Smooth muscle cell (in vitro differentiated cells): ENCODE results near the gene SEMA6B. TPM values are rescaled to one million over a fixed set of nuclear protein-coding genes. Genes with fewer than 3 reads are reported as not detected.

Experiments used
- DNase-seq: peaks from one replicate; lab custom pipeline; 2025; ENCODE audit not compliant: unreplicated experiment; lab: John Stamatoyannopoulos, UW
- H2AFZ ChIP-seq: fragments of 200-600 bp; sonication (generic); 2 replicates; pipeline ENCODE4 v1.6.0; 2016; ENCODE audit warnings: antibody characterized with exemption, low read depth, mild to moderate bottlenecking
- H3F3A ChIP-seq: fragments of 200-600 bp; sonication (generic); 2 replicates; pipeline ENCODE4 v1.6.0; 2017; ENCODE audit warnings: antibody characterized with exemption, low read depth
- H3K27ac ChIP-seq: fragments of 200-600 bp; sonication (generic); 2 replicates; pipeline ENCODE4 v1.5.1; 2016; ENCODE audit warnings: low read depth, mild to moderate bottlenecking
- H3K27me3 ChIP-seq: fragments of 200-600 bp; sonication (generic); 2 replicates; pipeline ENCODE4 v1.6.1; 2016; ENCODE audit warnings: low read depth, mild to moderate bottlenecking
- H3K36me3 ChIP-seq: fragments of 200-600 bp; sonication (generic); 2 replicates; pipeline ENCODE4 v1.5.1; 2016; ENCODE audit warnings: low read depth
- H3K4me1 ChIP-seq: fragments of 200-600 bp; sonication (generic); 2 replicates; pipeline ENCODE4 v1.5.1; 2016; ENCODE audit warnings: low read depth
- H3K4me2 ChIP-seq: fragments of 200-600 bp; sonication (generic); 2 replicates; pipeline ENCODE4 v1.6.0; 2016; ENCODE audit warnings: mild to moderate bottlenecking
- H3K4me3 ChIP-seq: fragments of 200-600 bp; sonication (generic); 2 replicates; pipeline ENCODE4 v1.5.1; 2016; ENCODE audit warnings: mild to moderate bottlenecking
- H3K79me2 ChIP-seq: fragments of 200-600 bp; sonication (generic); 2 replicates; pipeline ENCODE4 v1.6.0; 2016; ENCODE audit warnings: low read depth, mild to moderate bottlenecking
- H3K9ac ChIP-seq: fragments of 200-600 bp; sonication (generic); 2 replicates; pipeline ENCODE4 v1.6.0; 2016; ENCODE audit warnings: low read depth
- H3K9me3 ChIP-seq: fragments of 200-600 bp; sonication (generic); replicated peaks from 2 replicates; pipeline ENCODE4 v1.5.1; 2016; ENCODE audit warnings: low read depth
- H4K20me1 ChIP-seq: fragments of 200-600 bp; sonication (generic); 2 replicates; pipeline ENCODE4 v1.6.0; 2016; ENCODE audit warnings: low read depth
- CTCF ChIP-seq: fragments of 200-600 bp; sonication (generic); IDR thresholded peaks from 2 replicates; pipeline ENCODE4 v1.5.1; 2017; ENCODE audit warnings: borderline replicate concordance, mild to moderate bottlenecking, antibody characterized with exemption; ENCODE audit not compliant: insufficient read depth, poor library complexity, severe bottlenecking
- WGBS: methylation state at CpG from one replicate; pipeline ENCODE4 v1.1.7; 2016; ENCODE audit warnings: low lambda C conversion rate; 5-methylcytosine and 5-hydroxymethylcytosine counted together
- polyA plus RNA-seq: library from polyadenylated mRNA; unstranded; fragments of >200 nt; fragmentation: Nextera tagmentation; extraction: Ambion mirVana; gene quantifications from 2 replicates; pipeline ENCODE4 v1.2.1, GENCODE V29; 2016
- total RNA-seq: library from RNA; depleted of rRNA; stranded (reverse); fragments of >200 nt; gene quantifications from 2 replicates; pipeline ENCODE4 v1.2.3, GENCODE V29; 2014

The SEMA6B gene
- total and polyA plus RNA-seq, 2 experiments from 2014 or later: 0.63 to 1.9 TPM

DNA sequence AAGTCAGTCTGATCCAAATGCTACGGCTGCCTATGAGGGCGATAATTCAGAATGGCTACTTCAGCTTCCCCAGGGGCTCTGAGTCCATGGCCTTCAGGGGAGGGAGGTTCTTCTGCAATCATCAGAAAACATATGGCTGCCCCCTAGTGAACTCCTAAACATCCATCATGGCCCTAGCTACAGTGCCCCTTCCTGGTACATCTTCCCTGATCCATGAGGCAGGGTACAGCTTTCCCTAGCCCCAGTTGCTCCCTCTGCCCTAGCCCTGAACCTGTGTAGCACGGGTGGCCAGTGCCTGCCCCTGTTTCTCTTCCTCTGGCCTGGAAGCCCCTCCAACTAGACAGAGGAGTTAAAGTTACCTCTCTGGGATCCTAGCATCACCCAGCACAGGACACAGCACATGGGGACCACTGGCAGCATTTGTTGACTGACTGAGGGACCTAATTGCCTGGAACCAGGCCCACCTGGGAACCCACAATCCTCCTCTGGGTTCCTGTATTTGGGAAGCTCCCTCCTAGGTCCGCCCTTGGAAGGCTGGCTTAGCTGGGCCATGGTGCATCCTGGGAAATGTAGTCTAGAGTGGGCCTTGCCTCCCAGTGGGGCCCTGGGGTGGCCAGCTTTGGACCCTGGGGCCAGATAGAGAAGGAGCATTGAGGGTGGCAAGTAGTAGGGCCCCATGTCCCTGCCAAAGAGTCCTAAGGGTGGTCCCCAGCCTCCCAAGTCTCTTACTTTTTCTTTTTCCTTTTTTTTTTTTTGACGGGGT, 17.7 kb upstream of the SEMA6B start:
- no peak overlapping the region for H2AFZ ChIP-seq
- no peak overlapping the region for H3K9ac ChIP-seq
- H3K79me2 ChIP-seq: no peaks in the 10 kb centered on the region
- peaks cover 20% of the 10 kb centered on the region for H3K27me3 ChIP-seq
- DNase-seq: no peak
- H4K20me1 ChIP-seq: no peaks in the 10 kb centered on the region
- no peak overlapping the region for H3K4me3 ChIP-seq
- no peak overlapping the region for H3K4me2 ChIP-seq
- TF ChIP-seq CTCF: no peak
- no peaks in the 10 kb centered on the region for H3K36me3 ChIP-seq
- H3K4me1 ChIP-seq: peaks cover 14% of the 10 kb centered on the region
- WGBS: 84% methylated on average over 5 of the region's 5 CpGs
- no peaks in the 10 kb centered on the region for H3K9me3 ChIP-seq
- no peak overlapping the region for H3K27ac ChIP-seq
- H3F3A ChIP-seq: peaks cover 11% of the 10 kb centered on the region

DNA sequence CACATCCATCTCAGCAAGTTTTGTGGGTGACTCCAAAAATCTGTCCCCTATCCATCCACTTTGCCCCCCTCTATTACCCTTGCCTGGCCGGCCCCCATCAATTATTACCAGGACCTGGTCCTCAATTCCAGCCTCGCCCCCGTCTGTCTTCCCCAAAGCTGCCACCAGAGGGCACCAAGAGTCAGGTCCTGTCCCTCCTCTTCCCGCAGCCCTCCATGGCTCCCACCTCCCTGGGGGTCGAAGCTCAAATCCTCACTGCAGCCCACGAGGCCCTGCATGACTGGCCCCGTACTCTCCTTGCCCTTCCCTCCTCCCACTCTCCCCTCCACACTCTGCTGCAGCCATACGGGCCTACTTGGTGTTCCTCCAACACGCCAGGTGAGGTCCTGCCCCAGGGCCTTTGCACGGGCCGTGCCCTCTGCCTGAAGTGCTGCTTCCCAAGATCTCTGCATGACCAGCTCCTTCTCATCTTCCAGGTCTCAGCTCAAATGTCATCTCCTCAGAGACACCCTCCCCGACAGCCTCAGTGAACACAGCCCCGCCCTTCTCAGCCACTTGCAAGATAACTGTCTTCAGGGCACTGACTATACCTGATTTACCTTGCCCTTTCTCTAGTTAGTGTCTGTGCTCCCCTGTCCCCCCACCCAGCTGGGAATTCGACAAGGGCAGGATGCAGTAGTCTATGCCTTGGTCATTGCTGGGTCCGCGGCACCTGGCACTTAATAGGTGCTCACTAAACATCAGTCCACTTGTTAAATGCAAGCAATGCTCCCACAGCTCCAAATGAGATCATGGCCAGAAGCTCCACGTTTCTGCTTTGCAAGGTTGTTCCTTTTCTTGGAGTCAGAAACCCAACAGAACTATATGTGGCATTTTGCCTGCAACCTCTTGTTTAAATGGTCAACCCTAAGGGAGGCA, 16.8 kb upstream of the SEMA6B start:
- Histone ChIP-seq H3K27ac (peak overlapping the region; percentile 70), H2AFZ (no peak overlapping the region), H3K4me1 (peaks cover 14% of the 10 kb centered on the region), H3F3A (peaks cover 11% of the 10 kb centered on the region), H3K4me2 (no peak overlapping the region), H3K27me3 (peaks cover 20% of the 10 kb centered on the region), H3K9me3 (no peaks in the 10 kb centered on the region), H3K4me3 (no peak overlapping the region), H3K79me2 (no peaks in the 10 kb centered on the region), H3K9ac (no peak overlapping the region), H4K20me1 (no peaks in the 10 kb centered on the region), H3K36me3 (no peaks in the 10 kb centered on the region)
- peak; percentile 69 for TF ChIP-seq CTCF
- 71% methylated on average over 17 of the region's 17 CpGs for WGBS
- peak; percentile 19 for DNase-seq

- Histone ChIP-seq H3K27me3 (peaks cover 13% of the 10 kb centered on the region), H3K4me2 (peak overlapping the region; percentile 77), H3K4me3 (no peak overlapping the region), H2AFZ (peak overlapping the region; percentile 54), H3K27ac (peak overlapping the region; percentile 70), H3K9me3 (no peaks in the 10 kb centered on the region), H4K20me1 (no peaks in the 10 kb centered on the region), H3K79me2 (no peaks in the 10 kb centered on the region), H3F3A (peaks cover 11% of the 10 kb centered on the region), H3K4me1 (peaks cover 14% of the 10 kb centered on the region), H3K9ac (peak overlapping the region; percentile 68), H3K36me3 (no peaks in the 10 kb centered on the region)
- peak; percentile 35 for DNase-seq
- 20% methylated on average over 19 of the region's 19 CpGs for WGBS
- TF ChIP-seq CTCF: no peak
These were observed 16.0 kb upstream of the SEMA6B start for GRCh38 chr19:4575267-4576015.
